HL-60 (cell line): ENCODE measurements around the gene KCNK16.

Source experiments
- DNase-seq, 2 experiments: peaks; one replicate each; pipeline ENCODE4 v3.0.0-alpha.2; 2010 to 2020; ENCODE audit warnings: low read depth in 1 of 2, low spot score in 1 of 2
- H3K27ac ChIP-seq: fragments of 250-450 bp; sonication (Bioruptor Pico); replicated peaks from 2 replicates; pipeline ENCODE4 v1.5.1; 2020; ENCODE audit warnings: mild to moderate bottlenecking, moderate library complexity
- H3K27me3 ChIP-seq: fragments of 250-450 bp; sonication (Bioruptor Pico); 2 replicates; pipeline ENCODE4 v1.5.1; 2021; ENCODE audit warnings: mild to moderate bottlenecking, moderate library complexity; ENCODE audit not compliant: insufficient read depth, poor library complexity, severe bottlenecking
- H3K4me3 ChIP-seq: replicated peaks from 2 replicates; pipeline ENCODE4 v1.5.1; 2011; ENCODE audit warnings: mild to moderate bottlenecking, control low read depth, low read length; ENCODE audit not compliant: insufficient read depth
- GABPA ChIP-seq: IDR thresholded peaks from 2 replicates; pipeline ENCODE4 v1.6.1; 2012; ENCODE audit warnings: low read depth
- POLR2AphosphoS5 ChIP-seq: IDR thresholded peaks from 2 replicates; pipeline ENCODE4 v1.6.1; 2012; ENCODE audit warnings: low read depth
- SPI1 ChIP-seq: IDR thresholded peaks from 2 replicates; pipeline ENCODE4 v1.6.1; 2012; ENCODE audit warnings: low read depth, mild to moderate bottlenecking, borderline replicate concordance
- TF ChIP-seq, protein P1 (sequence below): IDR thresholded peaks from one replicate; pipeline ENCODE4 v1.5.1; 2011; ENCODE audit warnings: low read length, control low read depth, inconsistent platforms; ENCODE audit not compliant: insufficient read depth
- TF ChIP-seq, protein P2 (sequence below): IDR thresholded peaks from 2 replicates; pipeline ENCODE4 v1.6.1; 2012; ENCODE audit warnings: low read depth; ENCODE audit not compliant: insufficient replicate concordance

Gene KCNK16

GRCh38 chr6:39274471-39274870 is 48.0 kb downstream of the KCNK16 start:
- H3K27me3 ChIP-seq, result no peaks in the 10 kb centered on the region
- TF ChIP-seq SPI1, result no peak
- TF ChIP-seq, protein P1, sequence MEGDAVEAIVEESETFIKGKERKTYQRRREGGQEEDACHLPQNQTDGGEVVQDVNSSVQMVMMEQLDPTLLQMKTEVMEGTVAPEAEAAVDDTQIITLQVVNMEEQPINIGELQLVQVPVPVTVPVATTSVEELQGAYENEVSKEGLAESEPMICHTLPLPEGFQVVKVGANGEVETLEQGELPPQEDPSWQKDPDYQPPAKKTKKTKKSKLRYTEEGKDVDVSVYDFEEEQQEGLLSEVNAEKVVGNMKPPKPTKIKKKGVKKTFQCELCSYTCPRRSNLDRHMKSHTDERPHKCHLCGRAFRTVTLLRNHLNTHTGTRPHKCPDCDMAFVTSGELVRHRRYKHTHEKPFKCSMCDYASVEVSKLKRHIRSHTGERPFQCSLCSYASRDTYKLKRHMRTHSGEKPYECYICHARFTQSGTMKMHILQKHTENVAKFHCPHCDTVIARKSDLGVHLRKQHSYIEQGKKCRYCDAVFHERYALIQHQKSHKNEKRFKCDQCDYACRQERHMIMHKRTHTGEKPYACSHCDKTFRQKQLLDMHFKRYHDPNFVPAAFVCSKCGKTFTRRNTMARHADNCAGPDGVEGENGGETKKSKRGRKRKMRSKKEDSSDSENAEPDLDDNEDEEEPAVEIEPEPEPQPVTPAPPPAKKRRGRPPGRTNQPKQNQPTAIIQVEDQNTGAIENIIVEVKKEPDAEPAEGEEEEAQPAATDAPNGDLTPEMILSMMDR, result no peak
- no peak for TF ChIP-seq POLR2AphosphoS5
- no peak for TF ChIP-seq GABPA
- TF ChIP-seq, protein P2, sequence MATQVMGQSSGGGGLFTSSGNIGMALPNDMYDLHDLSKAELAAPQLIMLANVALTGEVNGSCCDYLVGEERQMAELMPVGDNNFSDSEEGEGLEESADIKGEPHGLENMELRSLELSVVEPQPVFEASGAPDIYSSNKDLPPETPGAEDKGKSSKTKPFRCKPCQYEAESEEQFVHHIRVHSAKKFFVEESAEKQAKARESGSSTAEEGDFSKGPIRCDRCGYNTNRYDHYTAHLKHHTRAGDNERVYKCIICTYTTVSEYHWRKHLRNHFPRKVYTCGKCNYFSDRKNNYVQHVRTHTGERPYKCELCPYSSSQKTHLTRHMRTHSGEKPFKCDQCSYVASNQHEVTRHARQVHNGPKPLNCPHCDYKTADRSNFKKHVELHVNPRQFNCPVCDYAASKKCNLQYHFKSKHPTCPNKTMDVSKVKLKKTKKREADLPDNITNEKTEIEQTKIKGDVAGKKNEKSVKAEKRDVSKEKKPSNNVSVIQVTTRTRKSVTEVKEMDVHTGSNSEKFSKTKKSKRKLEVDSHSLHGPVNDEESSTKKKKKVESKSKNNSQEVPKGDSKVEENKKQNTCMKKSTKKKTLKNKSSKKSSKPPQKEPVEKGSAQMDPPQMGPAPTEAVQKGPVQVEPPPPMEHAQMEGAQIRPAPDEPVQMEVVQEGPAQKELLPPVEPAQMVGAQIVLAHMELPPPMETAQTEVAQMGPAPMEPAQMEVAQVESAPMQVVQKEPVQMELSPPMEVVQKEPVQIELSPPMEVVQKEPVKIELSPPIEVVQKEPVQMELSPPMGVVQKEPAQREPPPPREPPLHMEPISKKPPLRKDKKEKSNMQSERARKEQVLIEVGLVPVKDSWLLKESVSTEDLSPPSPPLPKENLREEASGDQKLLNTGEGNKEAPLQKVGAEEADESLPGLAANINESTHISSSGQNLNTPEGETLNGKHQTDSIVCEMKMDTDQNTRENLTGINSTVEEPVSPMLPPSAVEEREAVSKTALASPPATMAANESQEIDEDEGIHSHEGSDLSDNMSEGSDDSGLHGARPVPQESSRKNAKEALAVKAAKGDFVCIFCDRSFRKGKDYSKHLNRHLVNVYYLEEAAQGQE, result no peak
- H3K4me3 ChIP-seq, result no peak overlapping the region
- DNase-seq, result no peak
- H3K27ac ChIP-seq, result no peak overlapping the region

- Histone ChIP-seq H3K27me3 (no peaks in the 10 kb centered on the region), H3K27ac (no peak overlapping the region), H3K4me3 (no peak overlapping the region)
- DNase-seq, result no peak
- TF ChIP-seq GABPA (no peak), POLR2AphosphoS5 (no peak), SPI1 (no peak)
- TF ChIP-seq, protein P1, result no peak
- TF ChIP-seq, protein P2, result no peak
These were observed 49.1 kb downstream of the KCNK16 start for GRCh38 chr6:39273406-39273821.

DNA sequence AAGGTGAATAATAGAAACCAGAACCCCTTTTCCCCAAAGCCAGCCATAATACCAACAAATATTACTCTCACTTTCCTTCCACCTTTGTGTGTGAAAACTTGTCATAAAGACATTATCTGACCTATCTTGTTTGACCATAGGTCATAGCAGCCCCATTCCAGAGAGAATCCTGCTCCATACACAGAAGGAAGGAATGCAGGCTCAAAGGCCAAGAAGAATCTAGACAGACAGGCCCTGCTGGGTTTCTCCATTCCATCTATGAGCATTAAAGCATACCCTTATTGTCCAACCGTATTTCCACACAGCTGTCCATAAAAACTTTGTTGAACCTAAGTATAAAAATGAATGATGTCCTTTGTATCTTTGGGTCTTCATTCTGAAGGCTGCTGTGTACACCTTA is 52.5 kb downstream of the KCNK16 start:
- Histone ChIP-seq H3K27ac (no peak overlapping the region), H3K27me3 (no peaks in the 10 kb centered on the region), H3K4me3 (no peak overlapping the region)
- TF ChIP-seq, protein P1, result no peak
- TF ChIP-seq GABPA (no peak), POLR2AphosphoS5 (no peak), SPI1 (no peak)
- TF ChIP-seq, protein P2, result no peak
- no peak for DNase-seq
